Heart right ventricle (tissue), 16 donors: Measurements from ENCODE around the gene NKG7. TPM values are rescaled to one million over a fixed set of nuclear protein-coding genes. Genes with fewer than 3 reads are reported as not detected.

ENCODE experiments used
- ATAC-seq, 8 donors: fragments of 200-7000 bp; cut with Tn5 transposase; one replicate each; pipeline ENCODE4 v1.9.1; 2020; ENCODE audit warnings: mild to moderate bottlenecking in 8 of 8, moderate library complexity in 8 of 8, moderate number of reproducible peaks in 1 of 8
- DNase-seq, 2 donors: peaks; one replicate each; pipeline ENCODE4 v3.0.0-alpha.2; 2020
- H3K27ac ChIP-seq, 10 donors: fragments of 200-600 bp; sonication (generic) in 2 of 10; one replicate each; pipeline versions ENCODE4 v1.5.0 to v1.8.0; 2020 to 2022; ENCODE audit warnings: mild to moderate bottlenecking in 3 of 10
- H3K27me3 ChIP-seq, 7 donors: fragments of 200-600 bp; one replicate each; pipeline ENCODE4 v1.8.0; 2021 to 2022; ENCODE audit warnings: mild to moderate bottlenecking in 2 of 7
- H3K36me3 ChIP-seq, 9 donors: fragments of 200-600 bp; sonication (generic) in 1 of 9; one replicate each; pipeline versions ENCODE4 v1.5.0 to v1.8.0; 2020 to 2022; ENCODE audit warnings: mild to moderate bottlenecking in 2 of 9
- H3K4me1 ChIP-seq, 9 donors: fragments of 200-600 bp; sonication (generic) in 1 of 9; one replicate each; pipeline versions ENCODE4 v1.5.0 to v1.8.0; 2020 to 2022; ENCODE audit warnings: mild to moderate bottlenecking in 4 of 9
- H3K4me3 ChIP-seq, 10 donors: fragments of 200-600 bp; sonication (generic) in 2 of 10; one replicate each; pipeline versions ENCODE4 v1.5.0 to v1.8.0; 2020 to 2022; ENCODE audit warnings: mild to moderate bottlenecking in 7 of 10, moderate library complexity in 2 of 10
- H3K9me3 ChIP-seq, 11 donors: fragments of 200-600 bp in 10 of 11; sonication (generic) in 2 of 11; one replicate each; pipeline versions ENCODE4 v1.5.0 to v1.8.0; 2013 to 2022; ENCODE audit warnings: mild to moderate bottlenecking in 2 of 11, control low read depth in 1 of 11, moderate library complexity in 1 of 11
- WGBS, 2 donors: extraction: QIAGEN DNeasy Blood & Tissue Kit; methylation state at CpG; one replicate each; pipeline ENCODE4 v1.1.7; 2013; ENCODE audit warnings: inconsistent platforms in 1 of 2; 5-methylcytosine and 5-hydroxymethylcytosine counted together
- intact Hi-C, 10 donors: fragments of 100-400 bp; cut with DNase I; formaldehyde crosslinking; loops; one replicate each; pipeline versions ENCODE4 v1.11.1 to v1.14.2; 2022
- polyA plus RNA-seq, 2 donors: library from polyadenylated mRNA; stranded (reverse); fragments of 200-250 nt; gene quantifications; one replicate each; pipeline ENCODE4 v1.2.3, GENCODE V29; 2013
- total RNA-seq, 10 donors: library from RNA; stranded (reverse); fragmentation: NEBNext Ultra II Directional in 3 of 10; extraction: Animal tissue kit (Norgen Biotek cat#: 25700) in 3 of 10; gene quantifications; one replicate each; pipeline versions ENCODE4 v1.2.1 to v1.2.4, GENCODE V29; 2021 to 2023
- TF ChIP-seq, protein P1 (sequence below), 9 donors: fragments of 200-600 bp; sonication (generic) in 2 of 9; IDR thresholded peaks; one replicate each; pipeline versions ENCODE4 v1.5.0 to v1.8.0; 2021 to 2022; ENCODE audit warnings: antibody characterized with exemption in 9 of 9, mild to moderate bottlenecking in 5 of 9, moderate library complexity in 1 of 9
- donor health status: Arrhythmogenic right ventricular cardiomyopathy.
- donor health status: ischemic (EF 13 %, LVEDD 7.1; RV severe dilation, severe dysfunction).
- donor health status: healthy with polysubstance abuse.
- donor health status: DM: no; HTN: yes; CAD: no.
- donor health status: DM: no; HTN: no; CAD: no.
- donor health status: ischemic (EF 25% LVEDD 6.9; RV normal size, moderate dysfunction).
- donor health status: ischemic (EF 25% LVEDD 5.7; RV mildly dilated, moderate dysfunction).
- donor health status: healthy.
- donor health status: DM: yes; HTN: yes; CAD: no.
- donor health status: Ischemic cardiomyopathy.
- donor health status: ischemic (EF 35%, LVEDD 5.7; RV mildly dilated, moderate dysfunction).
- donor health status: nonischemic (EF 11% LVEDD 7.7; RV severe dilation, severe dysfunction).
- donor health status: DM: yes; HTN: yes; CAD: no.
- donor health status: PGD.
- donor health status: ischemic (EF 29% LVEDD 5.4; RV normal size, mild dysfunction).
- donor health status: nonischemic (EF 23%, LVEDD 6.1; RV moderate dilation, normal function).

NKG7 gene
- total and polyA plus RNA-seq, 12 donors = 0.47 to 23.1 (median 2.4) TPM

GRCh38 chr19:51364200-51365106 is 8.0 kb downstream of the NKG7 start:
- TF ChIP-seq, protein P1, sequence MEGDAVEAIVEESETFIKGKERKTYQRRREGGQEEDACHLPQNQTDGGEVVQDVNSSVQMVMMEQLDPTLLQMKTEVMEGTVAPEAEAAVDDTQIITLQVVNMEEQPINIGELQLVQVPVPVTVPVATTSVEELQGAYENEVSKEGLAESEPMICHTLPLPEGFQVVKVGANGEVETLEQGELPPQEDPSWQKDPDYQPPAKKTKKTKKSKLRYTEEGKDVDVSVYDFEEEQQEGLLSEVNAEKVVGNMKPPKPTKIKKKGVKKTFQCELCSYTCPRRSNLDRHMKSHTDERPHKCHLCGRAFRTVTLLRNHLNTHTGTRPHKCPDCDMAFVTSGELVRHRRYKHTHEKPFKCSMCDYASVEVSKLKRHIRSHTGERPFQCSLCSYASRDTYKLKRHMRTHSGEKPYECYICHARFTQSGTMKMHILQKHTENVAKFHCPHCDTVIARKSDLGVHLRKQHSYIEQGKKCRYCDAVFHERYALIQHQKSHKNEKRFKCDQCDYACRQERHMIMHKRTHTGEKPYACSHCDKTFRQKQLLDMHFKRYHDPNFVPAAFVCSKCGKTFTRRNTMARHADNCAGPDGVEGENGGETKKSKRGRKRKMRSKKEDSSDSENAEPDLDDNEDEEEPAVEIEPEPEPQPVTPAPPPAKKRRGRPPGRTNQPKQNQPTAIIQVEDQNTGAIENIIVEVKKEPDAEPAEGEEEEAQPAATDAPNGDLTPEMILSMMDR (IDR thresholded peaks at IDR 0.05) = no peak
- WGBS, 2 donors = 72 to 76% methylated on average over 15 of the region's 15 CpGs
- Histone ChIP-seq H3K9me3 (no peaks in the 10 kb centered on the region), H3K27ac (peak overlapping the region in 8 of 10 donors; percentile 0 to 98 (median 96)), H3K4me1 (peaks cover 0 to 44% (median 27%) of the 10 kb centered on the region in 9 donors), H3K4me3 (peak overlapping the region in 8 of 10 donors; percentile 60 to 93 (median 80)), H3K36me3 (peaks cover 0 to 3% (median 0%) of the 10 kb centered on the region in 9 donors), H3K27me3 (no peaks in the 10 kb centered on the region)
- intact Hi-C loops = loop anchor here in 1 of 10 donors (10.0 kb wide), 1 partner anchor 260 kb away; the partner anchor contains the start of gene CTU1
- ATAC-seq (no peak), DNase-seq (no peak)

DNA sequence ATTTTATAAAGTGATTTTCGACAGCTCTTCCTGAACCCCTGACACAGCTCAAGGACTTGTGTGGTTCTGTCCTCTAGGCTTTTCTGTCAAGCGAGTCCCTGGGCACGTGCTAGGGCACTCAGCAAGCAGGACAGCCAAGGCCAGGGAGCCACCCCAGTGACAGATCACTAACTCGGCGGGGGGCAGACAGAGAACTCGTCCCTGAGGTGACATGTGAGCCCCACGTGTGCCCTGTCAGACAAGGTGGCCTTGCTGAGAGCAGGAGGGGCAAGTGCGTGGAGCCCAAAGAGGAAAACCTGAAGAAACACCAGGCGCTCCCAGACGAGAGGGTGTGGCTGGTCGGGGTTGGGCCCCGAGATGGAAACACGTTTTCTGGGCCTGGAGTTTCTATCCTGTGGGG is 11.2 kb downstream of the NKG7 start:
- Histone ChIP-seq H3K36me3 (peaks cover 0 to 9% (median 0%) of the 10 kb centered on the region in 9 donors), H3K27ac (peak overlapping the region in 1 of 10 donors; percentile 48), H3K4me3 (no peak overlapping the region), H3K4me1 (peaks cover 0 to 33% (median 22%) of the 10 kb centered on the region in 9 donors), H3K27me3 (no peaks in the 10 kb centered on the region), H3K9me3 (no peaks in the 10 kb centered on the region)
- 77 to 83% methylated on average over 13 of the region's 13 CpGs for WGBS, 2 donors
- TF ChIP-seq, protein P1 (IDR thresholded peaks at IDR 0.05) = no peak
- ATAC-seq (no peak), DNase-seq (no peak)
- intact Hi-C loops = loop anchor here in 1 of 10 donors (10.0 kb wide), 1 partner anchor 256 kb away; the partner anchor contains the start of gene CTU1

DNA sequence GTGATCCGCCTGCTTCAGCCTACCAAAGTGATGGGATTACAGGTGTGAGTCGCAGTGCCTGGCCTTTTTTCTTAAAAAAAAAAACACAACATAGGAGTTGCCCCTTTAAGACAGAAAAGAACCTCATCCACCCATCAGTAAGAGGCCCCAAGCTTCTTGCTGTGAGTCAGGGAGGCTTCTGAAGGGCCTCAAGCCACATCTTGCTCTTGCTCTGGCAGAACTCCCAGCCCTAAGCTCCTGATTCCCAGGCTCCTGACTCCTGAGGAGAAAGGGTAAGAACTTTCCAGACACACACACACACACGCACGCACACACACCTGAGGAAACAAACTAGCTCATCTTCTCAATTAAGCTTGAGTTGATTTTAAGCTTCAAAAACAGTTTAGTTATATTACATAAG is 13.2 kb downstream of the NKG7 start:
- Histone ChIP-seq H3K36me3 (peaks cover 0 to 9% (median 0%) of the 10 kb centered on the region in 9 donors), H3K27me3 (no peaks in the 10 kb centered on the region), H3K4me3 (no peak overlapping the region), H3K9me3 (no peaks in the 10 kb centered on the region), H3K4me1 (peaks cover 0 to 18% (median 13%) of the 10 kb centered on the region in 9 donors), H3K27ac (no peak overlapping the region)
- intact Hi-C loops = no loop called here
- DNase-seq (no peak), ATAC-seq (no peak)
- TF ChIP-seq, protein P1 (IDR thresholded peaks at IDR 0.05) = no peak
- WGBS, 2 donors = 95 to 96% methylated on average over 4 of the region's 4 CpGs

DNA sequence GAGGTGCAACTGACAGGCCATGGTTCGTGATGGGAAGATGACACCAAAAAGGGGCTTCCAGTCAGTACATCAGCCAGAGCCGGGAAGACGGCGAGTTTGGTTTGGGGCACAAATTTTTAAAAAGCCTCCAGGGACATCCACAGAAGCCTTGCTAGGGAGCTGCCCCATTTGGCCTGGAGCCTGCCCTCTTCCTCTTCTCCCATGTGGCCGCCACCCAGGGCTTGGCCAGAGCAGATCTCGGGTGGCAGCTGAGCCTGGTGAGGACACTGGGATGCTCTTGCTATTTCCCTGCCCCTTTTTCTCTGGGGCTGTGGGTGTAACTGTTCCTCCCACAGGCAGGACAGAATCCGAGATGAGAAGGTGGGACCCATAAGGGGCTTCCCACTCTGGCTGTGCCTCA is 14.5 kb downstream of the NKG7 start:
- WGBS, 2 donors = 83 to 84% methylated on average over 7 of the region's 7 CpGs
- no peak overlapping the region for H3K27ac ChIP-seq
- no peaks in the 10 kb centered on the region for H3K9me3 ChIP-seq
- DNase-seq (no peak), ATAC-seq (no peak)
- H3K4me3 ChIP-seq = no peak overlapping the region
- H3K36me3 ChIP-seq = peaks cover 0 to 10% (median 0%) of the 10 kb centered on the region in 9 donors
- TF ChIP-seq, protein P1 (IDR thresholded peaks at IDR 0.05) = no peak
- H3K4me1 ChIP-seq = peaks cover 0 to 13% (median 4%) of the 10 kb centered on the region in 9 donors
- no peaks in the 10 kb centered on the region for H3K27me3 ChIP-seq
- intact Hi-C loops = no loop called here
